NT2/D1 (cell line): Measurements from ENCODE around the gene VIT.
"Not testable (repeated sequence)": the region's sequence is repeated elsewhere in the genome, so short reads cannot be mapped to it uniquely, and the experiment has no call there.

Source experiments
- DNase-seq: peaks from one replicate; pipeline ENCODE4 v3.0.0-alpha.2; 2011; ENCODE audit warnings: low read depth, low spot score
- H3K27me3 ChIP-seq: 2 replicates; pipeline ENCODE4 v1.6.0; 2011; ENCODE audit warnings: mild to moderate bottlenecking; ENCODE audit not compliant: insufficient read length, insufficient read depth
- H3K36me3 ChIP-seq: 2 replicates; pipeline ENCODE4 v1.6.1; 2011; ENCODE audit warnings: mild to moderate bottlenecking, low read length, mixed read lengths; ENCODE audit not compliant: insufficient read depth, insufficient read length
- H3K4me1 ChIP-seq: 2 replicates; pipeline ENCODE4 v1.5.1; 2011; ENCODE audit not compliant: insufficient read depth, insufficient read length
- H3K4me3 ChIP-seq: 2 replicates; pipeline ENCODE4 v1.5.1; 2011; ENCODE audit warnings: low read depth; ENCODE audit not compliant: insufficient read length
- H3K9ac ChIP-seq: 2 replicates; pipeline ENCODE4 v1.6.0; 2011; ENCODE audit warnings: low read depth; ENCODE audit not compliant: insufficient read length
- H3K9me3 ChIP-seq: 2 replicates; pipeline ENCODE4 v1.5.1; 2011; ENCODE audit warnings: mild to moderate bottlenecking, low read length; ENCODE audit not compliant: insufficient read depth
- SUZ12 ChIP-seq: IDR thresholded peaks from 2 replicates; pipeline ENCODE4 v1.6.1; 2011; ENCODE audit not compliant: insufficient read length, insufficient read depth; ENCODE audit errors: extremely low read depth
- YY1 ChIP-seq: IDR thresholded peaks from 2 replicates; pipeline ENCODE4 v1.6.1; 2011; ENCODE audit not compliant: insufficient read length, insufficient read depth
- ZNF274 ChIP-seq: IDR thresholded peaks from 2 replicates; pipeline ENCODE4 v1.6.1; 2011; ENCODE audit warnings: mild to moderate bottlenecking, low read depth, low read length

Gene VIT

DNA sequence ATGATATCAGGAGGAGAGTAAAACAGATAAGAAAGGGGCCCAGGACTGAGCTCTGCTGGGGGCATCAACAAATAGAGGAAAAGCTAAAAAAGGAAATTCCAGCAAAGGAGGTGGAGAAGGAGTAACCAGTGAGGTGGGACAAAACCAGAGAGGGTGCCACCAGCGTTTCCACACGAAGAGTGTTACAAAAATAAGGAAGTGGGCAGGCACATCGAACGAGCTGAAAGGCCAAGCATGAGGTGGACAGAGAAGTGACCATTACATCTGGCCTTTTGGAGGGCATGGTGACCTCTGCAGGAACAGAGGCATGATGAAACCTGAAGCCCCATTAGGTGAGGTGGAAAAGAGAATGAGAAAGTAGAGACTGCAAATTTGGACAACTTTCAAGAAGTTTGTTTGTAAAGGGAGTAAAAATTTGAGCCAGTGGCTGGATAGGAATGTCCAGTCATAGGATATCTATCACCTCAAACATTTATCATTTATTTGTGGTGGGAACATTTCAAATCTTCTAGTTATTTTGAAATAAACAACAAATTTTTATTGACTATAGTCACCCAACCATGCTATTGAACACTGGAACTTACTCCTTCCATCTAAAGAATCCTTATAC is 18.4 kb upstream of the VIT start:
- DNase-seq, result no peak
- H3K9me3 ChIP-seq, result no peaks in the 10 kb centered on the region

GRCh38 chr2:36678856-36679255 is 17.7 kb upstream of the VIT start:
- Histone ChIP-seq H3K36me3 (no peaks in the 10 kb centered on the region), H3K4me3 (no peak overlapping the region), H3K9me3 (no peaks in the 10 kb centered on the region), H3K27me3 (no peaks in the 10 kb centered on the region), H3K9ac (no peak overlapping the region), H3K4me1 (no peaks in the 10 kb centered on the region)
- TF ChIP-seq ZNF274, result no peak
- no peak for TF ChIP-seq SUZ12
- no peak for TF ChIP-seq YY1
- no peak for DNase-seq

More for the DNA sequence above, 18.4 kb upstream of the VIT start:
- TF ChIP-seq ZNF274 (no peak), SUZ12 (no peak), YY1 (no peak)
- no peak overlapping the region for H3K4me3 ChIP-seq
- no peaks in the 10 kb centered on the region for H3K27me3 ChIP-seq
- H3K4me1 ChIP-seq, result no peaks in the 10 kb centered on the region
- H3K9ac ChIP-seq, result no peak overlapping the region
- H3K36me3 ChIP-seq, result no peaks in the 10 kb centered on the region

DNA sequence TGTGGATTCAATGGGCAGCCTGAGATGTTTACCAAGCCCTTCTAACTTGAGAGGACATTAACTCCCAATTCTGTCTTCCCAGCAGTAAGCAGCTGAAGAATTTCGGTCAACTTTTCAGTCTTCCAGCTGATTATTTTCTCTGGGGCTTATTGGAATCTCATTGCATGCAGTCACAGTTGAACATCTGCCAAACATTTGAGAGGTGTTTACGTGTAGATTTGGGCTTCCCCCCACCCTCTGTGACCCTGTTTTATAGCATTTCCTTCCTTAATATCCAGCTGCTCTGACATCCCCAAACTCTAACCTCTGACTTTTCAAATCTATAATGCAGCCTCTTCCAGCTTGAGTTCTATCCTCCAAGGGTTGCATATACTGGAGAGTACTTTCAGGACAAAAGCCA is 16.5 kb upstream of the VIT start:
- TF ChIP-seq SUZ12, result no peak
- TF ChIP-seq YY1, result no peak
- TF ChIP-seq ZNF274, result no peak
- Histone ChIP-seq H3K9me3 (no peaks in the 10 kb centered on the region), H3K9ac (no peak overlapping the region), H3K4me3 (no peak overlapping the region), H3K27me3 (no peaks in the 10 kb centered on the region), H3K36me3 (no peaks in the 10 kb centered on the region), H3K4me1 (no peaks in the 10 kb centered on the region)
- DNase-seq, result no peak

- no peak for DNase-seq
- TF ChIP-seq YY1, result no peak
- no peak for TF ChIP-seq ZNF274
- no peak for TF ChIP-seq SUZ12
- no peaks in the 10 kb centered on the region for H3K27me3 ChIP-seq
Measured at GRCh38 chr2:36682562-36682961, 13.9 kb upstream of the VIT start.

GRCh38 chr2:36683002-36683401 is 13.5 kb upstream of the VIT start:
- Histone ChIP-seq H3K9me3 (no peaks in the 10 kb centered on the region), H3K27me3 (no peaks in the 10 kb centered on the region), H3K9ac (no peak overlapping the region), H3K4me3 (no peak overlapping the region), H3K36me3 (no peaks in the 10 kb centered on the region), H3K4me1 (no peaks in the 10 kb centered on the region)
- TF ChIP-seq SUZ12 (no peak), ZNF274 (no peak), YY1 (no peak)
- DNase-seq, result no peak

More at GRCh38 chr2:36682562-36682961, 13.9 kb upstream of the VIT start:
- Histone ChIP-seq H3K9ac (no peak overlapping the region), H3K36me3 (no peaks in the 10 kb centered on the region), H3K4me1 (no peaks in the 10 kb centered on the region), H3K4me3 (no peak overlapping the region), H3K9me3 (no peaks in the 10 kb centered on the region)

- not testable (repeated sequence) for DNase-seq, H3K4me1 ChIP-seq, H3K9me3 ChIP-seq, H3K36me3 ChIP-seq, H3K27me3 ChIP-seq, H3K9ac ChIP-seq, H3K4me3 ChIP-seq
Measured at GRCh38 chr2:36688291-36688690, 8.2 kb upstream of the VIT start.

DNA sequence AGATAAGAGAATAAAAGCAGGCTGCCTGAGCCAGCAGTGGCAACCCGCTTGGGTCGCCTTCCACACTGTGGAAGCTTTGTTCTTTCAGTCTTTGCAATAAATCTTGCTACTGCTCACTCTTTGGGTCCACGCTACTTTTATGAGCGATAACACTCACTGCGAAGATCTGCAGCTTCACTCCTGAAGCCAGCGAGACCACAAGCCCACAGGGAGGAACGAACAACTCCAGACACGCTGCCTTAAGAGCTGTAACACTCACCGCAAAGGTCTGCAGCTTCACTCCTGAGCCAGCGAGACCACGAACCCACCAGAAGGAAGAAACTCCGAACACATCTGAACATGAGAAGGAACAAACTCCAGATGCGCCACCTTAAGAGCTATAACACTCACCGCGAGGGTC is 7.5 kb upstream of the VIT start:
- not testable (repeated sequence) for H3K4me1 ChIP-seq, H3K4me3 ChIP-seq, H3K27me3 ChIP-seq, H3K9me3 ChIP-seq, H3K36me3 ChIP-seq, DNase-seq, H3K9ac ChIP-seq

DNA sequence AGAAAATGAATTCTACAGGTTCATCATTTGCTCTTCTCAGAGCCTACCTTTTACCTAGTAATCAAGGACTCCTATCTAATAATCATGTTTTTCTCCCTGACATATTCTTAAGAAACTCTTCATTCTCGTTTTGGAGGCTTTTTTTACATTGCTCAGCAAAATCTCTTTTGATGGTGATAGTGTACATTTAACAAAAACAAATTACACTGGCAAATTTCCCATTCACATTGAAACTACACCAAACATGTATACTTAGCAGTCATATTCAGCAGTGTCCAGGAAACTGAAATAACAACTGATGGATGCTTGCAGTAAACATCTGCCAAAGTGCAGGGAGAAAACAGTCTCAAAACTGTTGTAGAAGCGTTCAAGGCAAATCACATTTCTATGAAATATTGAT is 4.4 kb upstream of the VIT start:
- no peak overlapping the region for H3K4me3 ChIP-seq
- H3K27me3 ChIP-seq, result no peaks in the 10 kb centered on the region
- no peaks in the 10 kb centered on the region for H3K36me3 ChIP-seq
- no peaks in the 10 kb centered on the region for H3K4me1 ChIP-seq
- DNase-seq, result no peak
- no peak overlapping the region for H3K9ac ChIP-seq
- no peaks in the 10 kb centered on the region for H3K9me3 ChIP-seq
- TF ChIP-seq ZNF274 (no peak), SUZ12 (no peak), YY1 (no peak)
